ENCODE data around the gene TP63. TPM values are rescaled to one million over a fixed set of nuclear protein-coding genes. Genes with fewer than 3 reads are reported as not detected.

Gene TP63
- polyA plus RNA-seq, 2 of the 4 experiments (the other 2 are of a cell fraction): 1.5 to 5.4 TPM

GRCh38 chr3:189584645-189585044, 46.5 kb upstream of the TP63 start:
- Histone ChIP-seq H3K4me1 (peaks cover 21% of the 10 kb centered on the region), H3K9me3 (no peaks in the 10 kb centered on the region), H3K4me3 (no peak overlapping the region), H3K4me2 (no peak overlapping the region), H3K27ac (peak overlapping the region in 1 of 2 experiments; percentile 52; a peak in 2 of 6 replicates)
- no peak for DNase-seq (ENCODE audit: low read depth in 1 of 2, low spot score in 1 of 2)
- no peak for ATAC-seq
- CTCF ChIA-PET: no interaction called here
- no peak for FAIRE-seq
- TF ChIP-seq ATOH8 (CRISPR knock-in tag; IDR thresholded peaks at IDR 0.05; ENCODE audit: low read depth): no peak
- no peak for TF ChIP-seq USF2 (IDR thresholded peaks at IDR 0.05)
- no peak for TF ChIP-seq CBX8 (IDR thresholded peaks at IDR 0.05)
- WGBS (ENCODE audit: missing lambda C conversion rate): 63% methylated on average over 1 of the region's 1 CpG
- POLR2A ChIA-PET: no interaction called here

GRCh38 chr3:189586941-189587663, 44.1 kb upstream of the TP63 start:
- Histone ChIP-seq H3K4me3 (no peak overlapping the region), H3K4me1 (peaks cover 21% of the 10 kb centered on the region), H3K9me3 (no peaks in the 10 kb centered on the region), H3K27ac (peak overlapping the region; percentile 72 to 83), H3K4me2 (no peak overlapping the region; the same call in 2 of the 3 replicates)
- POLR2A ChIA-PET: no interaction called here
- TF ChIP-seq POLR2A (IDR thresholded peaks at IDR 0.05; ENCODE audit: low read length) (no peak), SMC3 (IDR thresholded peaks at IDR 0.05) (no peak), FOXS1 (CRISPR knock-in tag; IDR thresholded peaks at IDR 0.05) (no peak), RFX5 (IDR thresholded peaks at IDR 0.05) (no peak), ZFP36 (IDR thresholded peaks at IDR 0.05; ENCODE audit: borderline replicate concordance, partially characterized antibody) (no peak), EHMT2 (IDR thresholded peaks at IDR 0.05; ENCODE audit: low read depth) (no peak), EP300 (IDR thresholded peaks at IDR 0.05) (no peak)
- 86% methylated on average over 7 of the region's 7 CpGs for WGBS (ENCODE audit: missing lambda C conversion rate)
- no peak for ATAC-seq
- no peak for FAIRE-seq
- CTCF ChIA-PET: no interaction called here
- no peak for DNase-seq (ENCODE audit: low read depth in 1 of 2, low spot score in 1 of 2)

- ChIA-PET POLR2A (no interaction called here), CTCF (no interaction called here)
- FAIRE-seq: no peak
- Histone ChIP-seq H3K4me2 (peak overlapping the region; percentile 59), H3K4me3 (no peak overlapping the region), H3K27ac (peak overlapping the region; percentile 72 to 83), H3K9me3 (no peaks in the 10 kb centered on the region), H3K4me1 (peaks cover 21% of the 10 kb centered on the region)
- DNase-seq (ENCODE audit: low read depth in 1 of 2, low spot score in 1 of 2): no peak
- ATAC-seq: no peak
- TF ChIP-seq E2F6 (IDR thresholded peaks at IDR 0.05; ENCODE audit: borderline replicate concordance, low read depth) (no peak), ATOH8 (CRISPR knock-in tag; IDR thresholded peaks at IDR 0.05; ENCODE audit: low read depth) (no peak), NR3C1 (IDR thresholded peaks at IDR 0.05) (no peak), ESRRA (IDR thresholded peaks at IDR 0.05; ENCODE audit: borderline replicate concordance, low read length) (no peak), TP53 (CRISPR knock-in tag; IDR thresholded peaks at IDR 0.05) (no peak), RAD21 (conservative IDR thresholded peaks at IDR 0.05 in 1 of 2, IDR thresholded peaks at IDR 0.05 in 1 of 2) (no peak), CTCF (IDR thresholded peaks at IDR 0.05) (no peak), BCL3 (IDR thresholded peaks at IDR 0.05) (no peak), CHD4 (IDR thresholded peaks at IDR 0.05; ENCODE audit: borderline replicate concordance) (no peak), CHD2 (IDR thresholded peaks at IDR 0.05; ENCODE audit: low read length, partially characterized antibody) (no peak), MAZ (IDR thresholded peaks at IDR 0.05; ENCODE audit: borderline replicate concordance, low read depth, low read length) (no peak), NFE2L2 (conservative IDR thresholded peaks at IDR 0.05; ENCODE audit: low read length) (no peak), HMGXB4 (CRISPR knock-in tag; IDR thresholded peaks at IDR 0.05; ENCODE audit: borderline replicate concordance) (no peak), HEYL (CRISPR knock-in tag; IDR thresholded peaks at IDR 0.05) (no peak), RNF2 (IDR thresholded peaks at IDR 0.05; ENCODE audit: borderline replicate concordance, low read depth) (no peak), KDM1A (IDR thresholded peaks at IDR 0.05; ENCODE audit: low read depth) (no peak), FOSL2 (IDR thresholded peaks at IDR 0.05) (no peak), FOSL2 (CRISPR knock-in tag; IDR thresholded peaks at IDR 0.05) (no peak)
Measured at GRCh38 chr3:189587664-189588040, 43.5 kb upstream of the TP63 start.

Data from A549 (cell line).